ENCODE data around the gene ARID1A. TPM values are rescaled to one million over a fixed set of nuclear protein-coding genes. Genes with fewer than 3 reads are reported as not detected.

Gene ARID1A
- total RNA-seq, 1 experiment from 2014 or later: 120 TPM

DNA sequence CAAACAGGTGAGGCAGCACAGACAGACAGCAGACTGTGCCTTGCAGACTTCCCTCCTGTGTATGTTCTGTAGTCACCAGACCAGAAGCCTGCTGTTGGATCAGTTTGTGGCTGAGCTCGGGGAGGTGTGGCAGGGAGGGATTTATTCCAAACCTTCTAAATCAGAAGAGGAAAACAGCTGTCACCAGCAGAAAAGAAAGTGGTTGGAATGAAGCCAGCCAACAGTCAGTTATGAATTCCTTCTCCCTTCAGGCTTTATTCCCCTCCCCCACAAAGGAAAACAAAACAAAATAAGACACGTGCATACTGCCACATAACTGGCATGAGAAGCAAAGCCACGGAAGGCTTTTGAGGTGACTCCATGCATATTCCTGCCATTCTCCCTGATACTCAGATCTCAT, 72.9 kb downstream of the ARID1A start:
- ChIA-PET CTCF (interaction anchor here (0.5 kb wide), 1 partner anchor 533 kb away, joined by 11 read pairs; no protein-coding TSS in a partner anchor), POLR2A (ENCODE audit: low non-redundant PET) (no interaction called here)
- H3K36me3 ChIP-seq (ENCODE audit: insufficient read depth, low read length, poor library complexity, severe bottlenecking): peaks cover 98% of the 10 kb centered on the region
- H3K4me3 ChIP-seq (ENCODE audit: low read depth, low read length, poor library complexity, severe bottlenecking): no peak overlapping the region
- H3K27me3 ChIP-seq (replicated peaks; ENCODE audit: insufficient read depth, low read depth, low read length, poor library complexity): no peaks in the 10 kb centered on the region
- intact Hi-C loops (cut with micrococcal nuclease; ENCODE audit: unreplicated experiment): no loop called here
- TF ChIP-seq CTCF (conservative IDR thresholded peaks at IDR 0.05; ENCODE audit: low read depth, low read length) (no peak), EZH2 (IDR thresholded peaks at IDR 0.05; ENCODE audit: borderline replicate concordance, low read depth, low read length, poor library complexity, severe bottlenecking) (no peak)
- H3K4me1 ChIP-seq (ENCODE audit: insufficient read depth, low read length, poor library complexity, severe bottlenecking): peaks cover 22% of the 10 kb centered on the region
- peak; percentile 58 for DNase-seq (ENCODE audit: low spot score)
- H3K9me3 ChIP-seq (ENCODE audit: low read depth, low read length, poor library complexity, severe bottlenecking): no peaks in the 10 kb centered on the region
- peak overlapping the region; percentile 41 for H3K27ac ChIP-seq (ENCODE audit: low read depth, low read length, poor library complexity, severe bottlenecking)
- BruUV-seq (replicated peaks): no TSS peak

DNA sequence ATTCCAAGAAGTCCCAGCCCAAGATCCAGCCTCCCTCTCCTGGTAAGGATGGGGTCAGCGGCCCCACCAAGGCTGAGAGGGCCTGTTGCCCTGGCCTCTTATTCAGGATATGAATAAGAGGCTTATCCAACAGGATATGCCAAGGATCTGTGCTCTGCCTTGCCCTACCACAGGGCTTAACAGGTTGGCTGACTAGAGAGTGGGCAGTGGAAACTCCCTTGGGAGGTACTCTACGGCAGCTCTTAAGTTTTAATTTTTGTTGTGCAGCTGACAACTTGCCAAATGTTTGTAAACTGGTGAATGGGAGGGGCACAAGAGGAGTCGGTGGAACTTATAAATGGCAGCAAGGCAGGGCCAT, 75.4 kb downstream of the ARID1A start:
- DNase-seq (ENCODE audit: low spot score): no peak
- H3K27ac ChIP-seq (ENCODE audit: low read depth, low read length, poor library complexity, severe bottlenecking): peak overlapping the region; percentile 29
- POLR2A ChIA-PET (ENCODE audit: low non-redundant PET): no interaction called here
- peaks cover 22% of the 10 kb centered on the region for H3K4me1 ChIP-seq (ENCODE audit: insufficient read depth, low read length, poor library complexity, severe bottlenecking)
- H3K36me3 ChIP-seq (ENCODE audit: insufficient read depth, low read length, poor library complexity, severe bottlenecking): peaks cover 97% of the 10 kb centered on the region
- no peaks in the 10 kb centered on the region for H3K27me3 ChIP-seq (replicated peaks; ENCODE audit: insufficient read depth, low read depth, low read length, poor library complexity)
- CTCF ChIA-PET: no interaction called here
- TF ChIP-seq CTCF (conservative IDR thresholded peaks at IDR 0.05; ENCODE audit: low read depth, low read length): no peak
- H3K9me3 ChIP-seq (ENCODE audit: low read depth, low read length, poor library complexity, severe bottlenecking): no peaks in the 10 kb centered on the region
- intact Hi-C loops (cut with micrococcal nuclease; ENCODE audit: unreplicated experiment): no loop called here
- no TSS peak for BruUV-seq (replicated peaks)
- no peak overlapping the region for H3K4me3 ChIP-seq (ENCODE audit: low read depth, low read length, poor library complexity, severe bottlenecking)

- no peaks in the 10 kb centered on the region for H3K9me3 ChIP-seq (ENCODE audit: low read depth, low read length, poor library complexity, severe bottlenecking)
- no peak overlapping the region for H3K4me3 ChIP-seq (ENCODE audit: low read depth, low read length, poor library complexity, severe bottlenecking)
- no peaks in the 10 kb centered on the region for H3K27me3 ChIP-seq (replicated peaks; ENCODE audit: insufficient read depth, low read depth, low read length, poor library complexity)
- TF ChIP-seq EZH2 (IDR thresholded peaks at IDR 0.05; ENCODE audit: borderline replicate concordance, low read depth, low read length, poor library complexity, severe bottlenecking) (no peak), CTCF (conservative IDR thresholded peaks at IDR 0.05; ENCODE audit: low read depth, low read length) (no peak)
- ChIA-PET CTCF (no interaction called here), POLR2A (ENCODE audit: low non-redundant PET) (no interaction called here)
- BruUV-seq (replicated peaks): no TSS peak
- peaks cover 22% of the 10 kb centered on the region for H3K4me1 ChIP-seq (ENCODE audit: insufficient read depth, low read length, poor library complexity, severe bottlenecking)
- peak; percentile 91 for DNase-seq (ENCODE audit: low spot score)
- H3K36me3 ChIP-seq (ENCODE audit: insufficient read depth, low read length, poor library complexity, severe bottlenecking): peaks cover 97% of the 10 kb centered on the region
- peak overlapping the region; percentile 29 for H3K27ac ChIP-seq (ENCODE audit: low read depth, low read length, poor library complexity, severe bottlenecking)
- intact Hi-C loops (cut with micrococcal nuclease; ENCODE audit: unreplicated experiment): no loop called here
Measured at GRCh38 chr1:26771643-26772321, 76.0 kb downstream of the ARID1A start.

All from A673 (cell line).